ENCODE results near the gene PHETA1.

DNA sequence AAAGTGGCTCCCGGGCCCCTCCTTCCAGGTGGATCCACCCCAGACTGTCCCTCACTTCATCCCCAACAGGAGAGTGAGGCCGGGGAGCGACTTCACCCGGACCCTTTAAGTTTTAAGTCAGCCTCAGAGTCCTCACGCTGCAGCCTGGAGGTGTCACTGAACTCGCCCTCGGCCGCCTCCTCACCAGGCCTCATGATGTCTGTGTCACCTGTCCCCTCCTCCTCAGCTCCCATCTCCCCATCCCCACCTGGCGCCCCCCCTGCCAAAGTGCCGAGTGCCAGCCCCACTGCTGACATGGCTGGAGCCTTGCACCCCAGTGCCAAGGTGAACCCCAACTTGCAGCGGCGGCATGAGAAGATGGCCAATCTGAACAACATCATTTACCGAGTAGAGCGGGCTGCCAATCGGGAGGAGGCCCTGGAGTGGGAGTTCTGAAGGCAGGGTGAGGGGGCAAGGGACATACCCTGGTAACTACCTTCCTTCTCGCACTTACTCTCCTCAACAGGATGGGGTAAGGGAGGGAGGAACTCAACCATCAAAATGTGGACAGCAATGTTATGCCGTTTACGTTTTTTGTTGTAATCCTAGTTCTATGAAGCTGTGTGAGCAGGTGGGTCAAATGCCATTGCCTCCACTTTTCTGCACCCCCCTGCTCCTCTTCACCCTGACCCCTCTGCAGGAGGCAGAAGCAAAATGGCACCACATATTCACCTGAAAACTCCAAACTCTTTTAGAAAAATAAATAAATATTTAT, 20.8 kb downstream of the PHETA1 start:
- TF ChIP-seq, protein P1, sequence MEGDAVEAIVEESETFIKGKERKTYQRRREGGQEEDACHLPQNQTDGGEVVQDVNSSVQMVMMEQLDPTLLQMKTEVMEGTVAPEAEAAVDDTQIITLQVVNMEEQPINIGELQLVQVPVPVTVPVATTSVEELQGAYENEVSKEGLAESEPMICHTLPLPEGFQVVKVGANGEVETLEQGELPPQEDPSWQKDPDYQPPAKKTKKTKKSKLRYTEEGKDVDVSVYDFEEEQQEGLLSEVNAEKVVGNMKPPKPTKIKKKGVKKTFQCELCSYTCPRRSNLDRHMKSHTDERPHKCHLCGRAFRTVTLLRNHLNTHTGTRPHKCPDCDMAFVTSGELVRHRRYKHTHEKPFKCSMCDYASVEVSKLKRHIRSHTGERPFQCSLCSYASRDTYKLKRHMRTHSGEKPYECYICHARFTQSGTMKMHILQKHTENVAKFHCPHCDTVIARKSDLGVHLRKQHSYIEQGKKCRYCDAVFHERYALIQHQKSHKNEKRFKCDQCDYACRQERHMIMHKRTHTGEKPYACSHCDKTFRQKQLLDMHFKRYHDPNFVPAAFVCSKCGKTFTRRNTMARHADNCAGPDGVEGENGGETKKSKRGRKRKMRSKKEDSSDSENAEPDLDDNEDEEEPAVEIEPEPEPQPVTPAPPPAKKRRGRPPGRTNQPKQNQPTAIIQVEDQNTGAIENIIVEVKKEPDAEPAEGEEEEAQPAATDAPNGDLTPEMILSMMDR (IDR thresholded peaks at IDR 0.05), result no peak
- TF ChIP-seq EZH2 (IDR thresholded peaks at IDR 0.05; ENCODE audit: borderline replicate concordance, insufficient read depth, low read depth, low read length, poor library complexity, severe bottlenecking), result no peak
